ENCODE measurements around the gene LIMS1.

DNA sequence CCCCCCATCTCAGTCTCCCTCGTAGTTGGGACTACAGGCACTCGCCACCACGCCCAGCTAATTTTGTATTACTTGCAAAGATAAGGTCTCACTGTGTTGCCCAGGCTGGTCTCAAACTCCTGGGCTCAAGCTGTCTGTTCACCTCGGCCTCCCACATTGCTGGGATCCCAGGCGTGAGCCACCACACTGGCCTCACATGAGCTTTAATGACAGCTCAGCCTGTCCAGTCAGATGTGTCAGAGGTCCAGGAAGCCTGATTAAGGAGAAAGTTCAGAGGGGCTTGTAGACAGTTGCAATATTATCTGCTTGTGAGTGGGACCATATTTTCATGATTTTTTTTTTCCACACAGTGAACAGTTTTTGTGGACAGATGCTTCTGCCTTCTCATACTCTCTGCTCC, 82.0 kb downstream of the LIMS1 start:
- TF ChIP-seq CTCF (IDR thresholded peaks at IDR 0.05; ENCODE audit: insufficient read depth, low read length, poor library complexity, severe bottlenecking) (no peak), EZH2phosphoT487 (conservative IDR thresholded peaks at IDR 0.05; ENCODE audit: low read length) (no peak)

Data from SU-DHL-6 (cell line).